IMR-90 (cell line): Measurements from ENCODE around the gene LLGL1. TPM values are rescaled to one million over a fixed set of nuclear protein-coding genes. Genes with fewer than 3 reads are reported as not detected.
A peak's percentile ranks its signal among the peaks of the same experiment; 100 is the strongest.

Experiments
- ATAC-seq: fragments of 200-7000 bp; cut with Tn5 transposase; 2 replicates; pipeline ENCODE4 v1.9.1; 2020; ENCODE audit warnings: low read depth, mild to moderate bottlenecking, moderate library complexity
- BruUV-seq: library from RNA; stranded (reverse); fragments of 400-500 nt; replicated peaks from 2 replicates; lab custom pipeline; 2021; lab: Mats Ljungman, UMichigan
- CTCF ChIA-PET: fragments of 300-600 bp; formaldehyde crosslinking; extraction: SDS; loops from one replicate; lab custom pipeline; 2021; ENCODE audit warnings: antibody characterized with exemption; lab: Yijun Ruan, JAX
- POLR2A ChIA-PET: fragments of 300-600 bp; sonication (Branson Sonifier 250); formaldehyde crosslinking; loops from one replicate; lab custom pipeline; 2022; ENCODE audit warnings: antibody characterized with exemption; ENCODE audit not compliant: unreplicated experiment; lab: Charles Lee
- DNase-seq: peaks from one replicate; pipeline ENCODE4 v3.0.0; 2013
- H2AFZ ChIP-seq: replicated peaks from 2 replicates; pipeline ENCODE3; 2013; ENCODE audit warnings: low read length, mild to moderate bottlenecking; ENCODE audit not compliant: poor library complexity
- H2AK5ac ChIP-seq: 2 replicates; pipeline ENCODE4 v1.6.1; 2013; ENCODE audit warnings: low read depth, low read length, inconsistent platforms
- H2AK9ac ChIP-seq: replicated peaks from 2 replicates; pipeline ENCODE3; 2013; ENCODE audit warnings: mild to moderate bottlenecking, low read depth, low read length, moderate library complexity; ENCODE audit not compliant: poor library complexity
- H2BK120ac ChIP-seq: 2 replicates; pipeline ENCODE4 v1.6.1; 2013; ENCODE audit warnings: low read depth, low read length, inconsistent platforms
- H2BK15ac ChIP-seq: 3 replicates; pipeline ENCODE4 v1.6.1; 2013; ENCODE audit warnings: low read depth, low read length, inconsistent platforms
- H2BK20ac ChIP-seq: 2 replicates; pipeline ENCODE4 v1.6.1; 2013; ENCODE audit warnings: low read depth, mild to moderate bottlenecking, inconsistent platforms, low read length, moderate library complexity
- H2BK5ac ChIP-seq: 2 replicates; pipeline ENCODE4 v1.6.1; 2013; ENCODE audit warnings: mild to moderate bottlenecking, low read depth, low read length, inconsistent platforms; ENCODE audit not compliant: poor library complexity, severe bottlenecking
- H3K14ac ChIP-seq: replicated peaks from 2 replicates; pipeline ENCODE4 v1.6.1; 2013; ENCODE audit warnings: low read depth, low read length, inconsistent platforms
- H3K18ac ChIP-seq: 2 replicates; pipeline ENCODE4 v1.6.1; 2013; ENCODE audit warnings: low read depth, low read length, control low read depth
- H3K23ac ChIP-seq: 2 replicates; pipeline ENCODE4 v1.6.1; 2013; ENCODE audit warnings: low read depth, low read length, inconsistent platforms
- H3K27ac ChIP-seq: 2 replicates; pipeline ENCODE4 v1.5.1; 2013; ENCODE audit warnings: mild to moderate bottlenecking, control low read depth, low read length; ENCODE audit not compliant: insufficient read depth
- H3K27me3 ChIP-seq: 2 replicates; pipeline ENCODE4 v1.6.1; 2013; ENCODE audit warnings: low read length; ENCODE audit not compliant: control insufficient read depth, insufficient read depth
- H3K36me3 ChIP-seq: 2 replicates; pipeline ENCODE4 v1.6.1; 2013; ENCODE audit warnings: low read length, mixed read lengths; ENCODE audit not compliant: control insufficient read depth, insufficient read depth
- H3K4ac ChIP-seq: 2 replicates; pipeline ENCODE4 v1.6.1; 2013; ENCODE audit warnings: low read depth, low read length, inconsistent platforms
- H3K4me1 ChIP-seq: 2 replicates; pipeline ENCODE4 v1.6.1; 2013; ENCODE audit warnings: low read length, mixed read lengths; ENCODE audit not compliant: control insufficient read depth, insufficient read depth
- H3K4me2 ChIP-seq: 2 replicates; pipeline ENCODE4 v1.6.1; 2013; ENCODE audit warnings: low read depth, mild to moderate bottlenecking, control low read depth, low read length, moderate library complexity
- H3K4me3 ChIP-seq: 2 replicates; pipeline ENCODE4 v1.5.1; 2013; ENCODE audit warnings: low read depth, mild to moderate bottlenecking, control low read depth, low read length, moderate library complexity; ENCODE audit not compliant: insufficient read depth
- H3K56ac ChIP-seq: 2 replicates; pipeline ENCODE4 v1.6.1; 2013; ENCODE audit warnings: low read length, inconsistent platforms; ENCODE audit not compliant: insufficient read depth; ENCODE audit errors: extremely low read depth
- H3K79me1 ChIP-seq, 2 experiments: 2 replicates each; pipeline ENCODE4 v1.6.1; 2013; ENCODE audit warnings: low read length in 2 of 2, inconsistent platforms in 1 of 2, low read depth in 1 of 2
- H3K9ac ChIP-seq: 2 replicates; pipeline ENCODE4 v1.6.1; 2013; ENCODE audit warnings: low read depth, low read length, control low read depth
- H3K9me1 ChIP-seq: 2 replicates; pipeline ENCODE4 v1.6.1; 2013; ENCODE audit warnings: low read length, inconsistent platforms; ENCODE audit not compliant: insufficient read depth
- H3K9me3 ChIP-seq: 2 replicates; pipeline ENCODE4 v1.6.1; 2013; ENCODE audit warnings: low read length; ENCODE audit not compliant: control insufficient read depth, insufficient read depth
- H4K20me1 ChIP-seq: 2 replicates; pipeline ENCODE4 v1.6.1; 2013; ENCODE audit warnings: low read length, inconsistent platforms; ENCODE audit not compliant: insufficient read depth
- H4K5ac ChIP-seq: 2 replicates; pipeline ENCODE4 v1.6.1; 2013; ENCODE audit warnings: mild to moderate bottlenecking, low read depth, low read length, control low read depth
- H4K8ac ChIP-seq, 2 experiments: 2 replicates each; pipeline ENCODE4 v1.6.1; 2013; ENCODE audit warnings: low read depth in 2 of 2, low read length in 2 of 2, control low read depth in 1 of 2, inconsistent platforms in 1 of 2
- H4K91ac ChIP-seq: 2 replicates; pipeline ENCODE4 v1.6.1; 2013; ENCODE audit warnings: low read depth, low read length, inconsistent platforms; ENCODE audit not compliant: insufficient read depth
- CTCF ChIP-seq: conservative IDR thresholded peaks from 2 replicates; pipeline ENCODE4 v1.5.1; 2012; ENCODE audit warnings: mild to moderate bottlenecking, low read depth, low read length, improper control_type of control experiment
- MAFK ChIP-seq: IDR thresholded peaks from 2 replicates; pipeline ENCODE4 v1.6.1; 2012; ENCODE audit warnings: low read depth, low read length, improper control_type of control experiment
- WGBS, 2 experiments: methylation state at CpG; one replicate each; pipeline versions ENCODE4 v1.1.5 to v1.1.7; 2013; ENCODE audit warnings: missing lambda C conversion rate in 2 of 2; ENCODE audit not compliant: insufficient read length in 1 of 2; ENCODE audit errors: extremely low coverage in 2 of 2; 5-methylcytosine and 5-hydroxymethylcytosine counted together
- dilution Hi-C: fragments of 300-500 bp; cut with HindIII; formaldehyde crosslinking; loops from one replicate; pipeline ENCODE4 v1.14.3; 2018; ENCODE audit warnings: low sequenced_read_pairs; ENCODE audit not compliant: unreplicated experiment
- in situ Hi-C: fragments of 300-500 bp; cut with MboI; formaldehyde crosslinking; loops from 3 replicates; pipeline ENCODE4 v1.14.3; 2019; ENCODE audit warnings: low sequenced_read_pairs, inconsistent platforms, mixed read lengths
- intact Hi-C: fragments of 100-400 bp; cut with micrococcal nuclease; formaldehyde crosslinking; loops from 2 replicates; pipeline ENCODE4 v1.10.0; 2022
- polyA plus RNA-seq, 3 experiments: library from polyadenylated mRNA; depleted of rRNA; stranded (reverse); fragments of >200 nt; gene quantifications; 2 replicates each; pipeline ENCODE4 v1.2.3, GENCODE V29; 2012; ENCODE audit warnings: low replicate concordance in 1 of 3
- total RNA-seq: library from RNA; depleted of rRNA; stranded (reverse); fragments of >200 nt; gene quantifications from 2 replicates; pipeline ENCODE4 v1.2.3, GENCODE V29; 2012

The LLGL1 gene
- total and polyA plus RNA-seq, 2 of the 4 experiments (the other 2 are of a cell fraction) = 40.1 to 52.9 TPM

DNA sequence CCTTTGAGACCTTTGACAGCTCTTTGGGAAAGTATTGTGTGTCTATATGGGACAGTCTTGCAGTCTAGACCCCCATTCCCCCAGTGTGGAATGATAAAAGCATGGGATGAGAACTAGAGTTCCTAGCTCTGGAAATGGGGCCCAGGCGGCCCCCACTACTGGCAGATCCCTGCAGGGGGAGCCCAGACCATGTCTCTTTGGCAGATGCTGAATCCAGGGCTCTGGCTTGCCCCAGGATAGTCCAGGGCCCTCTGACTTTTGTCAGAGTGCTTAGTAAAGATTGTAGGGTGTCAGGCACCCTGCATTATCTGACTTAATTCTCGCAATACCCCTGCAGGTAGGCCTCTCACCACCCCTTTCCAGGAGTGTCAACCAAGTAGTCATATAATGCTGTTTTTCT, 33.5 kb upstream of the LLGL1 start:
- POLR2A ChIA-PET = no interaction called here
- in situ Hi-C loops = no loop called here

More for the DNA sequence above, 33.5 kb upstream of the LLGL1 start:
- no CpG with 5 or more reads among the region's 2 CpGs for WGBS, 2 experiments
- no peak overlapping the region for H3K4me3 ChIP-seq
- BruUV-seq = no TSS peak
- H3K18ac ChIP-seq = no peak overlapping the region
- no peak overlapping the region for H3K4me2 ChIP-seq
- DNase-seq (no peak), ATAC-seq (no peak)
- H4K20me1 ChIP-seq = peaks cover 91% of the 10 kb centered on the region
- H3K9me1 ChIP-seq = peaks cover 37% of the 10 kb centered on the region
- H2AK9ac ChIP-seq = no peak overlapping the region
- H3K56ac ChIP-seq = no peak overlapping the region
- TF ChIP-seq CTCF (peak; percentile 31; the same call in 1 of the 2 replicates), MAFK (no peak)
- no peak overlapping the region for H2AFZ ChIP-seq
- H3K23ac ChIP-seq = no peak overlapping the region
- no peak overlapping the region for H2BK5ac ChIP-seq
- no peak overlapping the region for H3K4ac ChIP-seq
- H3K79me1 ChIP-seq = peaks cover 29 to 84% of the 10 kb centered on the region in 2 experiments
- dilution Hi-C loops = no loop called here
- H3K9me3 ChIP-seq = no peaks in the 10 kb centered on the region
- H4K8ac ChIP-seq = no peak overlapping the region
- CTCF ChIA-PET = interaction anchor here (1.0 kb wide), 1 partner anchor 9 kb away, joined by 4 read pairs; the partner anchor contains the start of gene ALKBH5
- no peak overlapping the region for H3K9ac ChIP-seq
- no peak overlapping the region for H4K5ac ChIP-seq
- intact Hi-C loops = no loop called here
- no peaks in the 10 kb centered on the region for H3K27me3 ChIP-seq
- no peak overlapping the region for H3K14ac ChIP-seq
- no peak overlapping the region for H2AK5ac ChIP-seq
- H2BK15ac ChIP-seq = no peak overlapping the region
- H3K4me1 ChIP-seq = peaks cover 27% of the 10 kb centered on the region
- H4K91ac ChIP-seq = no peak overlapping the region
- no peak overlapping the region for H2BK20ac ChIP-seq
- no peak overlapping the region for H3K27ac ChIP-seq
- H2BK120ac ChIP-seq = no peak overlapping the region
- peaks cover 46% of the 10 kb centered on the region for H3K36me3 ChIP-seq
